Kasumi-1 (cell line): ENCODE measurements around the gene GPX1.
"Not testable (repeated sequence)": the region's sequence is repeated elsewhere in the genome, so short reads cannot be mapped to it uniquely, and the experiment has no call there.

Source experiments
- DNase-seq, 2 experiments: peaks; one replicate each; lab custom pipeline; 2025; lab: John Stamatoyannopoulos, UW

Gene GPX1

GRCh38 chr3:49358217-49358883, at the start of gene GPX1:
GPX1 (minus strand) TSS chr3:49358353; CDS start chr3:49358278, 75 bp downstream.
- DNase-seq = peak; percentile 86 to 93

- no peak for DNase-seq
These were observed 48.7 kb upstream of the GPX1 start for GRCh38 chr3:49406571-49407565.

- not testable (repeated sequence) for DNase-seq
These were observed 47.4 kb upstream of the GPX1 start for GRCh38 chr3:49405570-49405969.

- DNase-seq = no peak
These were observed 45.7 kb upstream of the GPX1 start for GRCh38 chr3:49403891-49404290.

GRCh38 chr3:49401766-49402165, 43.6 kb upstream of the GPX1 start:
- DNase-seq = no peak

- DNase-seq = no peak
These were observed 41.3 kb upstream of the GPX1 start for GRCh38 chr3:49399461-49399860.

- peak in 1 of 2 experiments; percentile 25 for DNase-seq
These were observed 39.3 kb upstream of the GPX1 start for GRCh38 chr3:49397470-49397869.

GRCh38 chr3:49391310-49391709, 33.2 kb upstream of the GPX1 start:
- not testable (repeated sequence) for DNase-seq

- DNase-seq = no peak
These were observed 31.1 kb upstream of the GPX1 start for GRCh38 chr3:49389297-49389696.

- DNase-seq = no peak
These were observed 30.2 kb upstream of the GPX1 start for GRCh38 chr3:49388289-49388820.

- DNase-seq = no peak
These were observed 29.6 kb upstream of the GPX1 start for GRCh38 chr3:49387721-49388120.

- peak; percentile 76 to 78 for DNase-seq
These were observed 28.1 kb upstream of the GPX1 start for GRCh38 chr3:49386056-49386756.

GRCh38 chr3:49385617-49386016, 27.5 kb upstream of the GPX1 start:
- DNase-seq = no peak

GRCh38 chr3:49383387-49383786, 25.2 kb upstream of the GPX1 start:
- DNase-seq = no peak

- no peak for DNase-seq
These were observed 20.2 kb upstream of the GPX1 start for GRCh38 chr3:49378249-49378895.

GRCh38 chr3:49377483-49377882, 19.3 kb upstream of the GPX1 start:
- peak; percentile 15 to 39 for DNase-seq

- DNase-seq = no peak
These were observed 13.8 kb upstream of the GPX1 start for GRCh38 chr3:49371946-49372345.

GRCh38 chr3:49370585-49371290, 12.6 kb upstream of the GPX1 start:
- no peak for DNase-seq

- DNase-seq = no peak
These were observed 4.4 kb upstream of the GPX1 start for GRCh38 chr3:49362561-49362960.

- no peak for DNase-seq
These were observed 1.5 kb upstream of the GPX1 start for GRCh38 chr3:49359623-49360022.

GRCh38 chr3:49358884-49359225, 702 bp upstream of the GPX1 start:
- peak in 1 of 2 experiments; percentile 50 for DNase-seq
